ENCODE data around the gene PLXNA4. TPM values are rescaled to one million over a fixed set of nuclear protein-coding genes. Genes with fewer than 3 reads are reported as not detected.

Gene PLXNA4
- total RNA-seq, 1 donor from 2014 or later: 15.5 TPM

DNA sequence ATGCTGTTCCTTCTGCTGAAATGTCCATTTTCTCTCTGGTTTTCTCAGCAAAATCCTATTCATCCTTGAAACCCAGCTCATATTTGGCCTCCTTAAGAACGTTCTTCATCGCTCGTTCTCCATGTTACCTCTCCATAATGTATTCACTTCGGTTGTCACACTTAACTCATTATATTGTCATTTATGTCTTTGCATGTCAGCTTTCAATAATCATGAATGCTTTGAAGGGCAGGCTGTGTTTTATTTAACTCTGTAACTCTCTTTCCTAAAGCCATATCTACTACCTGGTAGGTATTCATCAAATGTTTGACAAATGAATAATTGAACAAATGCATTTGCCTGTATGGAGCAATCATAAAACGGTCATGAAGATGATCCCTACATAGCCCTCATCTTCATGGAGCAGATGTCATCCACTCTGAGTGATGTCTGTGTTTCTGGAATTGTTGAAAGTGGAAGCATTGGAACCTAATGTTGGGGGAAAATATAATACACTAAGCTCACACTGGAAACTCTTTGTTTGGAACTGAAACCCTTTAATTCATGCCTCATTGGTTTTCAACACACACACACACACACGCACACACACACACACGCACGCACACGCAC lies 303.4 kb downstream of the PLXNA4 start:
- no peak for DNase-seq (ENCODE audit: low read depth, low spot score)

DNA sequence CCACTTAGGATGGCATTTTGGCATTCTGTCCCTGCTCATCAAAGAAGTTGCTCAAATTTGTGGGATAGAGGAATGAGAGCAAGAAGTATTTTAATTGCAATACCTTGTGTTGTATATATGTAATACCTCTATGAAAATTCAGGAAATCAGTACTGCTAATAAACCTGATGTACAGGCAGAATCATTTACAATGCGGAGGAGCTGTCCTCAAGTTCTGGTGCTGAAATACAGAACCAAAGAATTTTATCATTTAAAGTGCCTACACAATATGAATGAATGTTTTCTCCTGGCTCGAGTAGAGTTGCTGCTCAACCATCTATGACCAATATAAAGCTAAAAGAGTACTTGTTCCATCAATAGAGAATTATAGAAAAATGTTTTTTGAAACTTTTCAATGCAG lies 305.8 kb downstream of the PLXNA4 start:
- DNase-seq (ENCODE audit: low read depth, low spot score): no peak

DNA sequence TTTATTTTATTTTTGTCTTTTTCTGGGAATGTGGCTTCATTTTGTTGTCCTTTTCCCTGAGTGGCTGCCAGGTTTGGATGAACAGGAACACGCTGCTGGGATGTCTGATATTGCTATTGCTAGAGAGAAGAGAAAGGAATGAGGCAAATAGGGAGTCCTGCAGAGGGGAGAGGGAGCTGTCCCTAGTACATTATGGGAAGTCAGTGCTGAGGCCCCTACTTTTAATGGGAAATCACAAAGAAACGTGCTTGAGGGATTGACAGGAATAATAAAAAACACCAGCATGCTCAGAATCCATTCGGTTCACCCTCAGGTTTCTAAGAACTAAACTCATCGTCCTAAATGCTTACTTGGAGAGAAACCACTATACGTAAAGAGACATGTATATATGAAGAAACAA lies 306.6 kb downstream of the PLXNA4 start:
- DNase-seq (ENCODE audit: low read depth, low spot score): no peak

DNA sequence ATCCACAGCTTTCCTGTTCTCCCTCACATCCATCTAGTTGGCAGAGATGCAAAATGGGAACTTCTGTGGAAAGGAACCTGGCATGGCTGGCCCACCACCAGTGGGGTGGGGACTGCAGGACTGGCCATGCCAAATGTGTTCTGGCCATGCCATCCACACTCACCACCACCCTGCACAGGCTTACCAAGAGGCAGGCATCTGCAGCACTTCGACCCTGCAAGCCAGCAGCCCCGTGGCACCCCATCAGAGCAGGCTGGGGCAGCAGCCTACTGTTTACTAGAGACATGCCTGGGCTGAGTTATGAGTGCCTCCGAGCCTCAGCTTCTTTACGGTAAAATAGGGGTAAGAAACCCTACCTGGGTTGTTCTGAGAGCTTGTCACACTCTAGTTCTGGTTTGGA lies 313.1 kb downstream of the PLXNA4 start:
- no peak for DNase-seq (ENCODE audit: low read depth, low spot score)

DNA sequence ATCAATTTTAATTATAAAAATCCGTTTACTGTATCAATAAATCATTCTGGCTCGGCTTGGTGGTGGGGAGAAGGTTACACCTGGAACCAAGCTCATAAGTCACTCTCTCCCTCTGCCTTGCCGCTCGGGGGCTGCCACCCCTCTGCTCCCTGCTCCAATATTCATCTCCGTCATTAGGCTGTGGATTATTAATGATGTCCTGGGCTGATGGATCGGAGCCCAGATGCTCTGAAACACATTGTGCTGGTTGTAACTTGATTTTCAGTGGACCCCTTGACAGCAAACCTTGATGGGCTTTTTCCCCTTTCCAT lies 314.2 kb downstream of the PLXNA4 start:
- no peak for DNase-seq (ENCODE audit: low read depth, low spot score)

DNA sequence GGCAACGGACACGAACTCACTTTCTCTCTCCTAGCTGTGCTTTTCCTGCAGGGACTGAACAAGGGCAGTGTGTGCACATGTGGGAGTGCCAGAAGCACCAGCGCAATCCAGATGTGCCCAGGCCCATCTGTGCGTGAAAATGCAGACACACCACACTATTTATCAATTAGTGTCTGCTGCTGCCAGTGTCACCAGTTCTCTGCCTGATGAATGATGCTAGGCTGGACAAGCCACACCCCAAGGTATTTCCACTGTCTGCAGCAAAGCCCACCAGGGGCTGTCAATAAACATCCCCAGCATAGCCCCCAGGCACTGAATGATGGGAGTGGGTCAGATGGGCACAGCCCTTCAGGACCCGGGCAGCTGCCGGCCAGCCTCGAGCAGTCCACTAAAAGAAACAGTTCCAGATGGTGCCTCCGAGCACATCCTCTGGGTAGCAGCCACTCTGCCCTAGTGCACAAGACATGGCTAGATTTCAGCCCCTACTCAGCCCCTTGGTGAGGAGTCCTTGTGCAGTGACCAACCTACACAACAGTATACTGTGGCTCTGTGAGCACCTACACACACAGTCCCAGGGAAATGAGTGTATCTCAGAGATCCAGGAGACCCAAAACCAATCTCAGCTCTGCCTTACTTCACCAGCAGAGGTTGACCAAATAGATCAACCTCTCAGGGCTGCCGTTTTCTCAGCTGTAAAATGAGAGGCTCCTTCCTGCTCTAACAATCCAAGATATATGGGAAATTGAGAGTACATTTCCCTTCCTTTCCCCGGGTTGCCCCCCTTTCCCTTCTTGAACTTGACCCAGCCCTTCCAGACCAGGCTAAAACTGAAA lies 314.7 kb downstream of the PLXNA4 start:
- DNase-seq (ENCODE audit: low read depth, low spot score): no peak

DNA sequence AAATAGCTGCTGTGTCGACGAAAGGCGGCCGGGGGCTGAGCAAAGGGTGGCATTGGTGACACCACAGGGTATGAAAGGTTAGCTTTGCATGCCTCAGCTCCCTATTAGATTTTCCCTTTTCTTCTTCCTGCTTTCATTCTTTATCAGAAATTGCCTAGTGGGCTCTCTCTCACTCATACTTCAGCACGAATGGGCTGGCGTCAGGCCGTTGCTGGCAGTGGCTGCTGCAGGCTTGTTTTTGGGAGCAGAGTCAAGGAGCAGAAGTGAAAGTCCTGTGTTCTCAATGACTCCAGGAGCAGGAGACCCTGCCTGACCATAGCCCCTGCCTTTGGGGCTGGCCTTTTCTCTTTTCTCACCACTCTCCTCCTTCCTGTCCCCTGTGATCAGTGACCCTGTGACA lies 318.0 kb downstream of the PLXNA4 start:
- no peak for DNase-seq (ENCODE audit: low read depth, low spot score)

DNA sequence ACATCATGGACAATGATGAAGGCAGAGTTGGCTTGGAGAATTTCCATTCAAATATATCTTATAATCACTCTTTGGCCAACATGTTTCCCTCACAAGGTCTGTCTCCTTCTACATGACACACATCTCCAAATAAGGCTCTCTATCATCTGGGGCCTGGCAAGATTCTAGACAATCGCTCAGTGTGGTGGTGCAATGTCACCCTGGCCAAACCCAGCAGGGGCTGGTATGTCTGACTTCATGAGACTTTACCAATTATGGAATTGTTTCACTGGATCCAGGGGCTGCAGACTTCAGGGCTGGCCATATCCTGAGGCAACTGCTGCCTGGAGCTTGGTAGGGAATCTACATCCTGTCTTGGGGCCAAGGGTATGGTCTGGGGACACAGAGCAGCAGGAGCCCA lies 319.0 kb downstream of the PLXNA4 start:
- no peak for DNase-seq (ENCODE audit: low read depth, low spot score)

DNA sequence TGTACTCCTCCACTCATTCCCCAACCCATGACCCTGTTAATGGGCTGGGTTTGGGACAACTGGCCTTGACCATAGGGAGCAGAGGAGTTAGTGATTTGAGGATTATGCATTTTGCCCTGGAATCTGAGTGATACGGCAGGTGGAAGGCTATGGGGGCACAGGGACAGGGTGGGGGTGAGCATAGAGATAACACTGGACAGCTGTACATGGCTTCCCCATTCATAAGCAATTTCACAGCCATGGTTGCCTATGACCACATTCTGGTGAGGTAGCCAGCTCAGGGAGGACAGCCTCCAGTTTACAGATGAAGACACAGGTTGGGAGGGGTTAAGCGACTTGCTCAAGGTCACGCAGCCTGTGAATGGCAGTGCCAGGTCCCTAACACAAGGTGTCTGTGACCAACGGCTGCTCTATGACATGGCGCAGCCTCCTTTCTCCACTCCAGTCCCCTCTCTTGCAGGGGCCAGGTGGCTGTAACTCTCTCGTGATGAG lies 319.5 kb downstream of the PLXNA4 start:
- DNase-seq (ENCODE audit: low read depth, low spot score): no peak

DNA sequence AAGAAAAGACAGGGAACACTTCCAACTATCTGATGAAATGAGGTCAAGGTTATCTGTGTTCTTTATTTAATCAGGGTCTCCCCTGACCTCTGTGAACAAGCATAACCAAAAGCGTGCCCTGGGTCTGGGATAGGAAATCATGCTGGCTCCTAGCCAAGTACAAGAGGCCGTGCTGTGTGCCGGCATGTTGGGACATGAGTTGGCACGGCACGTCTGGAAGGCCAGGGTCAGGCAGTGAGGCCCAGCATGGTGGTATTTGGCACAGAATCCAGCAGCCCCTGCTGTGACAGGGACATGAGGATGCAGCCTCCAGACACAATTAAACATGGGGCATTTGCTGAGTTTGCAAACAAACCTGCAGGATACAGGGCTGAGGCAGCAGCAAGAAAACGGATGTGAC lies 320.4 kb downstream of the PLXNA4 start:
- DNase-seq (ENCODE audit: low read depth, low spot score): peak; percentile 24

DNA sequence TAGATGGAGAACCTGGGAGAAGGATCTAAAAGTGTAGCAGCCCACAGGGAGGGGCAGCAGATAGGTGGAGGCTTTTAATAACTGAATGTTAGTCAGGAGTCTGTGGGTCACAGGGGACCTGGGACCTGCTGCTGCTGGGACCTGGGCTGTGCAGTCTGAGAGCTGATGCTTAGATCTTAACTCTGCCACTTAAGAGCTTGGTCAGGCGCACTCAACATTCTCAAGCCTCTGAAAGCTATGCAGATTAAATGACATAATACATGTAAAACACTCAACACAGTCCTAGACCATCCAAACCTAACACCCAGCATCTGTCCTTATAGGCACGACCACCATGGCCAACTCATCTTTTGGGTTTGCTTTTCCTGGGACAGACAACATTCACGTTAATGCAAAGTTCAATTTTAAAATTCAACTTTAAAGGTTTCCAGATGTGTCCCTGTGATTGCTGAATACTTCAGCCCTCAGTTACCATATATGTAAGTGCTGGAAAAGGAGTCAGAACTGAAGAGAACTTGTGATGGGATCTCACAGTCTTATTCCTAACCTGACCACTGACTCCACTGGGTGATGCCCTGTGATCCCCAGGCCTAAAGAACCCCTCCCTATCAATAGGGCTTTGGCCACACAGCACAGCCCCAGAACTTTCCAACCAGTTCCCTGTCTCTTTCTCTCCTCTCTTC lies 321.0 kb downstream of the PLXNA4 start:
- no peak for DNase-seq (ENCODE audit: low read depth, low spot score)

DNA sequence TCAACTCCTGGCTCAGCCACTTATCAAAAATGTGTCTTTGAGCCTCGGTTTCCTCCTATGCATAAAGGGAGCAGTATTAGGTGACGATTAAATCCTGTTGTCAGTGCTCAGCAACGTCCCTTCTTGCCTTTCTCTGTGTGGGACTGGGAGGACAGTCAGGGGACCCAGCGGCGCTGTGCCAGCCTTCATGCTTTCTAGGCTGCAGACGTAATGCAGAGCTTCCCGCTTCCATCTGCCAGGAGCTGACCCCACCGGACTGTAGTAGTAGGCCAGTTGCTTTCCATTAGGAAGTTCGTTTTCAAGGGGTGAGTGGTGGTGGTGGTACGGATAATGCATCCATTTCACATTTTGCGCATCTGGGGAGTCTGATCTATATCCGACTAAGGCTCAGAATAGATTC lies 321.8 kb downstream of the PLXNA4 start:
- DNase-seq (ENCODE audit: low read depth, low spot score): no peak

DNA sequence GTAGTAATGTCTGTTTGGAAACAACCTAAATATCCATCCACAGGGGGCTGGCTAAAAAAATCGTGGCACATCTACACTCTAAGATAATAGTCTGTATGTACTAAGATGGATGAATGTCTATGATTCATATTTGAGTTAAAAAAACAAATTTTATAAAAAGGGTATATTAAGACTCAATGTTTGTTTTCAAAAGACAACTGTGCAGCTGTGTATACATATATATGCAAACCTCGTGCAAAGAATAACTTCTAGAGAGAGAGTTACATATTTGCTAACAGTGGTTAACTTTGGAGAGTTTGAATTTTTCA lies 323.5 kb downstream of the PLXNA4 start:
- no peak for DNase-seq (ENCODE audit: low read depth, low spot score)

DNA sequence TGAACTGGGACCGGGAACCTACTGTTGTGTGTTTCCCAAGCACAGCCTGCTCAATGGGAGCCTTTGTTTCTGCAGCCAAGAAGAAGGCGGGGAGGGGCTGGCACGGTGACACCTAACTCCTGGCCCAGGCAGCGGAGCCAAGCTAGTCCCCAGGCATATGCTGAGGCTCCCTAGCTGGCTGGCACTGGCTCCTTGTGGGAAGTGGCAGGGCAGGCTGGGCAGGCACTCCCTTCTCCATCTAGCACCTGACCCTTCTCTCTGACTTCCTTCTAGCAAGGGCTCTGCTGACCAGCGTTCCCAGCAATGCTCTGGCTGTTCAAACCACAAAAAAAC lies 325.0 kb downstream of the PLXNA4 start:
- DNase-seq (ENCODE audit: low read depth, low spot score): no peak

DNA sequence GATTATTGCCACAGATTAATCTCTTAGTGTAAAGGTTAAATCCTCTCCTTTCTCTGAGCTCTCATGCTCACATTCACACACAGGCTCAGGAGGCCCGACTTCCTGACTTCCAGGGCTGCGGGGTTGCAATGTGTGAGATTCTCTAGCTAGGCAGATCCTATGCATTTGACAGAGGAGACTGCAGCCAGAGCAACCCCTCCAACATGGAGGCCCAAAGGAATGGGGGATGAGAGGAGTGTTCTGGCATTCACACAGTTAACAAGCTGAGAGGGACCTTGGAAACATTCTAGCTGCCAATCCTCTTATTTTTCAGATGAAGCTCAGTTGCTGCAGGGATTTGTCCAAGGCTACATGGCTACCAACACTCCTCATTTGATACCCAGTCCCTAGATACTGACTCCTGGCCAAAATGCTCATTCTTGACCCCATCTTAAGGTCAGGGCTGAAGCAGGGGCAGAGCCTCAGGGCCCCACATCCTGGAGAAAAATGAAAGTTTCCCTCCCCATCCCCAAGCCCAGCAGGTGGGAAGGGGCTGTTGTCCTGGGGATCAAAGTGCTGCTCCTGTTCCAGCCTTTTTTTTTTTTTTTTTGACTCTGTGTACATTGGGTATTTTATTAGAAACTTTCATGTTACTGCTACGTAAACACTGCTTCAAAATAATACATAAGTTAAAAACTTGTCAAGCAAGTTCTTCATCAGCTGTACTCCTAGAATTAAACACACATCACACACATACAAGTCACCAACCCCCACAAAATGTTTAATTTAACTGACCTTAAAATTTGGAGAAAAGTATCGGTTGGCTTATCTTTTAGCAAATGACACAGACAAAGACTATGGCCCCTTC lies 325.6 kb downstream of the PLXNA4 start:
- no peak for DNase-seq (ENCODE audit: low read depth, low spot score)

DNA sequence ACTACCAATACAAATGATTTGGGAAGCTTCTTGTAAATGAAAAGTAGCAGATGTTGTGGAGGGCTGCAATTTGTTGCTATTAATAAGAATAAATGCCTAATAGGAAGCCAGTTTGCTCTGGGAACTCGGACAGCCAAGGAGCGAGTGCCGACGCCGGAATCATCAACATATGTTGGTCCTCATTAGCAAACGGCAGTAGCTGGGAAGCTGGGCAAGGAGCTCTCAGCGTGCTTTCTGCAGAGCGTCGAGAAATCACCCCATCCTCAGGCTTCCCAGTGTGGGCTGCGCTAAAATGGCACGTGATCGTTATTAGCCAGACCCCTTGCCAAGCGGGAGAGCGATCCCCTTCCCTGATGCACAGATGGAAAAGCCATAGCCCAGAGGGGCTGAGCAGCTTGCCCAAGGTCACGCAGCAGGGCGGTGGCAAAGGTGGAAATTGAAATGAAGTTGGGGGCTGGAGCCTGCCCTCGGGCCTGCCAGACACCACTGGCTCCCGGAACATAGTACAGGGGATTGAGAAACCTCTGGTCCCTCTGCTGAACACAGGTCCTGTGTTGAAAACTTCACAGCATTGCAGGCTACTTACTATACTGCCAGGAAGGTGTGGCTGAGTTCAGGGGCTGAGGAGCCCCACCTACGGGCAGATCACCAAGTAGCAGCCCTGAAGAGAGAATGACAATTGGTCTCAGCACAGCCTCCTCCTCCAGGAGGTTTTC lies 326.9 kb downstream of the PLXNA4 start:
- no peak for DNase-seq (ENCODE audit: low read depth, low spot score)

DNA sequence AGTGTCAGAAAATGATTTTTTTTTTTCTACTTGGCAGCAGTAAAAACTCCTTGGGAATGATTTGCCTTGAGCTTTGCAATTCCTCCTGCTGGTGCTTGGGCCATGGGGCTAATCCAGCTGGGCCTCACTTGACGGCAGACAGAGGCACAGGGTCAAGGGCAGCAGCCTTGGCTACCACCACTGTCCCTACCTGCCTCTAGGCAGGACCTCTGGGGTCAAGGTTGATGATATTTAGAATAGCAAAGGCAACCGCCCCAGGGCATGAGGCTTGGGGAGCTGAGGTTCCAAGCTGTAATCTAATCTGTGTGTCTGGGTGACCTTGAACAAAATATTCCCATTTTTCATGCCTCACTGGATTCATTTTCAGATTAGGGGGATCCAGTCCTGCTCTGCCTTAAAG lies 327.4 kb downstream of the PLXNA4 start:
- DNase-seq (ENCODE audit: low read depth, low spot score): no peak

DNA sequence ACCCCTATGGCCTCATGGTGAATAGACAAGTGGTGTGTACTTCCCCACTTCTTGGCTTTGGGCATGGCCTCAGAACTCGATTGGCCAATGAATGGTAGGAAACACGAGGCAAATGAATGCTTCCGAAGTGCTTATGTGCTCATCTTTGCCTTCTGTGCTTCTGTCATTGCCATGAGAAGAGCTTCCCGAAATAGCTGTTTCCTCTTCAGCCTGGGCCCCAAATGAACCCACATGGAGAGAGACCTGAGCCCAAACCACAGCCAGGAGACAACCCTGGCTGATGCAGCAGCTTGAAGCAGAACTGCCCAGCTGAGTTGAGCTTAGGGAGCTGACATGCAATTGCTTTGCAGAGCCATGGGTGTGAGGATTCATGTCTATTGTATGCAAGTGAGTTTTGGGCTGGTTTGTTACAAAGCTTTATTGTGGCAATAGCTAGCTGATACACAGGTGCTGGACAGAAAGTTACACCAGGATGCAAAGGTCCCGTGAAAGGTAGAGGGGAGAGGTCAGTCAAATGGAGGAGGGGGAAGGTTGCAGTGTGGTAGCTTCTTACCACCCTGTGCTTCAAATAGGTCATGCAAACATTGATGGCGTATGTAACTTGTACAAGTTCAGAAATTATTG lies 328.2 kb downstream of the PLXNA4 start:
- no peak for DNase-seq (ENCODE audit: low read depth, low spot score)

DNA sequence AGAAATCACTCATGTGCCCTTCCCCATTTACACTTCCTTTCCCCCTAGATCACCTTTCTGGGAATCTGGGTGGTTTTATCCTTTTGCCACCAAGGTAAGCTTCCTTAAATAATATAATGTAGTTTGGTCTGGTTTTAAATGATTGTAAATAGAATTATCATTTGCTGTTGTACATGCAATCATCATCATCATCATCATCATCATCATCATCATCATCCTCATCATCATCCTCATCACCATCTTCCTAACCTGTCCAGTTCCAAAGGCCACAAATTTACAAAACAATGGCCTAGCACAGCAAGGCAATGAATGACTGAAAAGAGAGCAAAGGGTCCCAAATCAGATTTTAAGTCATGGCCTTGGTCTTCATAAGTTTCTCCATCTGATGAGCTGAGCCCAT lies 329.7 kb downstream of the PLXNA4 start:
- DNase-seq (ENCODE audit: low read depth, low spot score): no peak

DNA sequence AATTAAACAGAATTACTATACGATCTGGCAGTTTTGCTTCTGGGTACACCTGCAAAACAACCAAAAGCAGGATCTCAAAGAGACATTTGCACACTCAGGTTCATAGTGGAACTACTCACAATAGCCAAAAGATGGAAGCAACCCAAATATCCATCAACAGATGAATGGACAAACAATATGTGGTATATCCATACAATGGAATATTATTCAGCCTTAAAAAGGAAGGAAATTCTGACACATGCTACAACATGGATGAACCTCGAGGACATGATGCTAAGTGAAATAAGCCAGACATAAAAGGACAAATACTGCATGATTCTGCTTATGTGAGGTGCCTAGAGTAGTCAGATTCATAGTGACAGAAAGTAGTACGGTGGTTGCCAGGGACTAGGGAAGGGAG lies 330.7 kb downstream of the PLXNA4 start:
- DNase-seq (ENCODE audit: low read depth, low spot score): no peak

DNA sequence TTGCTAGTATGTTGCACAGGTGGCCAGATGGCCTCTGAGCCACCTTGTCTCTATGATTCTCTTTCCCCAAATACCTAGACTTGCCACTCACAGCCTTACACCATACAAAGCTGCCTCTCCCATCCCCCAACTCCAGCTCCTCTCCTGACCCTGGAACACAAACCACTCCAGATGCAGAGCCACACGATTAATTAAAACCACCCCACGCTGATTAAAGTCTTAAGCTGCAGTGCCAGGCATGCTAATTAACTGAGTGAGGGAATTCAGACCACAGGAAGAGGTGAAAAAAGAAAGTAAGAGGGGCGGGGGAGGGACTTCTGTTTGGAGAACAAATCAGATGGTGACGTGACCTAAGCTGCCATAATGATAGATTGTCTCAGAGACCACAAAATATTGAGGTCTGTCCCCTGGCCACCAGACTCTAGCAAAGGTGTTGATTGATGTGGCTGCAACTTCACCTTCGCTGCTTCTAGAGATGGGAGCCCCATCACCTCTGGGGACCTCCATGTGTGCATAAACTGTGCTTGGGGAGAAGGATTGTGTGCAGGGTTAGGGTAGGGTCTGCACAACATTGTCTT lies 331.3 kb downstream of the PLXNA4 start:
- DNase-seq (ENCODE audit: low read depth, low spot score): no peak

Data from pulmonary artery endothelial cell (primary cell).